C4-2B (cell line): Measurements from ENCODE around the gene QSOX2.

Experiments
- H3K27ac ChIP-seq: fragments of 450-650 bp; 2 replicates; pipeline ENCODE4 v1.5.1; 2017
- ZFX ChIP-seq: fragments of 450-650 bp; IDR thresholded peaks from 2 replicates; pipeline ENCODE4 v1.6.1; 2017
- TF ChIP-seq, protein P1 (sequence below): fragments of 450-650 bp; conservative IDR thresholded peaks from 2 replicates; pipeline ENCODE4 v1.5.1; 2017; ENCODE audit warnings: mild to moderate bottlenecking

QSOX2 gene, protein sequence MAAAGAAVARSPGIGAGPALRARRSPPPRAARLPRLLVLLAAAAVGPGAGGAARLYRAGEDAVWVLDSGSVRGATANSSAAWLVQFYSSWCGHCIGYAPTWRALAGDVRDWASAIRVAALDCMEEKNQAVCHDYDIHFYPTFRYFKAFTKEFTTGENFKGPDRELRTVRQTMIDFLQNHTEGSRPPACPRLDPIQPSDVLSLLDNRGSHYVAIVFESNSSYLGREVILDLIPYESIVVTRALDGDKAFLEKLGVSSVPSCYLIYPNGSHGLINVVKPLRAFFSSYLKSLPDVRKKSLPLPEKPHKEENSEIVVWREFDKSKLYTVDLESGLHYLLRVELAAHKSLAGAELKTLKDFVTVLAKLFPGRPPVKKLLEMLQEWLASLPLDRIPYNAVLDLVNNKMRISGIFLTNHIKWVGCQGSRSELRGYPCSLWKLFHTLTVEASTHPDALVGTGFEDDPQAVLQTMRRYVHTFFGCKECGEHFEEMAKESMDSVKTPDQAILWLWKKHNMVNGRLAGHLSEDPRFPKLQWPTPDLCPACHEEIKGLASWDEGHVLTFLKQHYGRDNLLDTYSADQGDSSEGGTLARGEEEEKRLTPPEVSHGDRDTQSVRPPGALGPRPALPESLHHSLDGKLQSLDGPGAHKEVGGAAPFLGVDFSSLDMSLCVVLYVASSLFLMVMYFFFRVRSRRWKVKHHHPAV

GRCh38 chr9:136245219-136246150 lies at the start of gene QSOX2:
Gene QSOX2 (minus strand): TSS chr9:136245812. CDS start chr9:136245803, 9 bp downstream.
- TF ChIP-seq ZFX, result peak; percentile 45; the same call in 1 of the 2 replicates
- TF ChIP-seq, protein P1, sequence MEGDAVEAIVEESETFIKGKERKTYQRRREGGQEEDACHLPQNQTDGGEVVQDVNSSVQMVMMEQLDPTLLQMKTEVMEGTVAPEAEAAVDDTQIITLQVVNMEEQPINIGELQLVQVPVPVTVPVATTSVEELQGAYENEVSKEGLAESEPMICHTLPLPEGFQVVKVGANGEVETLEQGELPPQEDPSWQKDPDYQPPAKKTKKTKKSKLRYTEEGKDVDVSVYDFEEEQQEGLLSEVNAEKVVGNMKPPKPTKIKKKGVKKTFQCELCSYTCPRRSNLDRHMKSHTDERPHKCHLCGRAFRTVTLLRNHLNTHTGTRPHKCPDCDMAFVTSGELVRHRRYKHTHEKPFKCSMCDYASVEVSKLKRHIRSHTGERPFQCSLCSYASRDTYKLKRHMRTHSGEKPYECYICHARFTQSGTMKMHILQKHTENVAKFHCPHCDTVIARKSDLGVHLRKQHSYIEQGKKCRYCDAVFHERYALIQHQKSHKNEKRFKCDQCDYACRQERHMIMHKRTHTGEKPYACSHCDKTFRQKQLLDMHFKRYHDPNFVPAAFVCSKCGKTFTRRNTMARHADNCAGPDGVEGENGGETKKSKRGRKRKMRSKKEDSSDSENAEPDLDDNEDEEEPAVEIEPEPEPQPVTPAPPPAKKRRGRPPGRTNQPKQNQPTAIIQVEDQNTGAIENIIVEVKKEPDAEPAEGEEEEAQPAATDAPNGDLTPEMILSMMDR, result no peak
- H3K27ac ChIP-seq, result peak within 1 kb of the TSS; percentile 82

DNA sequence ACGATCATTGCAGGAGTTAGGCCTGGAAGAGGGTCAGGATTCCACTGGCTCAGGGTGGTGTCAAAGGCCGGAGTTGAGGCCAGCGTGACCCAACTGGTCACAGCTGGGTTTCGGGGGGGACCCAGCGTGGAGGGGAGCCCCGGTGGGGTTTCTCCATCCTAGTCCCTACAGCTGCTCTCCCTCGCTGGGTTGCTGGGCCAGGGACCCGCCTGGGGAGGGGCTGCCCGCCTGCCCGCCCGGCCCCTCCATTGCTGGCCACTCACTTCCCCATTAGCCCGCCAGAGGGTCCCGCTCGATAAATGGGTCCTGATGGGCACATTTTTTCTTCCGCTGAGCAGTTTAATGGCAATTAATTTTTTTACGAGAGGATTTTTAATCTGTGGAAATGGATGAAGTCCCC lies 49.4 kb upstream of the QSOX2 start:
- TF ChIP-seq, protein P1, result no peak
- no peak for TF ChIP-seq ZFX
- no peak overlapping the region for H3K27ac ChIP-seq

DNA sequence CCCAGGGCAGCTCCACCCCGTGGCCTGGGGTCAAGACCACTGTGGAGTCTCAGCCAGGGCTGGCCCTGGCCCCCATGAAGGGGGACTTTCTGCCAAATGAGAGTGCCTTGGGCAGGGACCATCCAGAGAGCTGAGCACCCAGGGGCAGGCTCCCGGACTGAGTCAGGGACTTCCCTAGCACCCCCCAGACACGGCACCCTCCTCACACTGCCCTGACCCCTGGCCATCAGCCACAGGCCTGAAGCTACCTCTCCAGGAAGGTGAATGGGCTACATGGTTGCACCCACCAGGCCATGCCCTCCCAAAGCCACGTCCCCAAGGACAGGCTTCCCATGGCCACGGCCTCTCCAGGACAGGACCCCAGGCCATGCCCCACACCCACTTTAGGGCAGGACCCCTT lies 48.8 kb upstream of the QSOX2 start:
- no peak for TF ChIP-seq ZFX
- TF ChIP-seq, protein P1, result no peak
- H3K27ac ChIP-seq, result no peak overlapping the region

DNA sequence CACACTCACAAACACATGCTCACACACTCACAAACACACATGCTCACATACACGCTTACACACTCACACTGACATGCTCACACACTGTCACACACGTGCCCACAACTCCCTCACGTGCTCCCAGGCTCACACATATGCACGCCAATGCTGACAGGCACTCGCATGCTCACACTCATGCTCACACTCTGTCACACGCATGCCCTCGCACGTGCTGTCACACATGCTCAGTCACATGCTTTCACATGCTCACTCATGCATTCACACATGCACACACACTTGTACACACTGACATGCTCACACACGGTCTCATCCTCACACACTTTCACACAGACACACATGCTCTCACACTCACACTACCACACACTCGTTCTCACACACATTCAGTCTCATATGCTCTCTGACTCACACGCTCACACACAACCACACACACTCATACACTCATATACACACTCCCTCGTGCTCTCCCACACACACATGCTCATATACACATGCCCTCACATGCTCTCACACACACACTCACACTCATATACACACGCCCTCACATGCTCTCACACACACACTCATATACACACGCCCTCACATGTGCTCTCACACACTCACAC lies 48.0 kb upstream of the QSOX2 start:
- H3K27ac ChIP-seq, result no peak overlapping the region
- TF ChIP-seq, protein P1, result no peak
- no peak for TF ChIP-seq ZFX

GRCh38 chr9:136292591-136293448 lies 47.2 kb upstream of the QSOX2 start:
- H3K27ac ChIP-seq, result no peak overlapping the region
- TF ChIP-seq, protein P1, result no peak
- TF ChIP-seq ZFX, result no peak

- no peak overlapping the region for H3K27ac ChIP-seq
- TF ChIP-seq ZFX, result no peak
- TF ChIP-seq, protein P1, result no peak
Observed at GRCh38 chr9:136292026-136292538, 46.5 kb upstream of the QSOX2 start.
